Upper lobe of left lung (tissue), 6 donors: Measurements from ENCODE around the gene CD68. TPM values are rescaled to one million over a fixed set of nuclear protein-coding genes. Genes with fewer than 3 reads are reported as not detected.

Experiments used
- ATAC-seq, 2 donors: fragments of 200-7000 bp; cut with Tn5 transposase; one replicate each; pipeline ENCODE4 v1.9.1; 2022; ENCODE audit warnings: mild to moderate bottlenecking in 2 of 2, moderate library complexity in 2 of 2; ENCODE audit not compliant: low FRiP score in 2 of 2
- DNase-seq, 2 donors: peaks; one replicate each; pipeline ENCODE4 v3.0.0-alpha.2; 2019 to 2020
- H3K27ac ChIP-seq, 4 donors: fragments of 200-600 bp; sonication (generic); one replicate each; pipeline ENCODE4 v1.5.1; 2016 to 2019
- H3K27me3 ChIP-seq, 4 donors: fragments of 200-600 bp; sonication (generic); one replicate each; pipeline ENCODE4 v1.5.1; 2017 to 2019
- H3K36me3 ChIP-seq, 4 donors: fragments of 200-600 bp; sonication (generic); one replicate each; pipeline ENCODE4 v1.5.1; 2016 to 2019
- H3K4me1 ChIP-seq, 4 donors: fragments of 200-600 bp; sonication (generic); one replicate each; pipeline ENCODE4 v1.5.1; 2018 to 2019
- H3K4me3 ChIP-seq, 4 donors: fragments of 200-600 bp; sonication (generic); one replicate each; pipeline ENCODE4 v1.5.1; 2017 to 2019; ENCODE audit warnings: mild to moderate bottlenecking in 2 of 4, moderate library complexity in 1 of 4
- H3K9me3 ChIP-seq, 4 donors: fragments of 200-600 bp; sonication (generic); one replicate each; pipeline ENCODE4 v1.5.1; 2018 to 2019
- CTCF ChIP-seq, 6 experiments: fragments of 450-650 bp in 4 of 6; fragments of 200-600 bp in 2 of 6; sonication (generic) in 2 of 6; IDR thresholded peaks; one replicate each; pipeline ENCODE4 v1.5.1; 2016 to 2019; ENCODE audit warnings: antibody characterized with exemption in 6 of 6
- EP300 ChIP-seq, 4 donors: sonication (generic); formaldehyde crosslinking; IDR thresholded peaks; one replicate each; pipeline ENCODE4 v1.5.1; 2017; ENCODE audit warnings: antibody characterized with exemption in 4 of 4, control low read depth in 2 of 4
- POLR2A ChIP-seq, 4 donors: fragments of 450-650 bp; IDR thresholded peaks; one replicate each; pipeline ENCODE4 v1.5.1; 2016 to 2017; ENCODE audit warnings: antibody characterized with exemption in 4 of 4, mild to moderate bottlenecking in 2 of 4
- POLR2AphosphoS5 ChIP-seq, 2 donors: sonication (generic); formaldehyde crosslinking; IDR thresholded peaks; one replicate each; pipeline ENCODE4 v1.5.1; 2017; ENCODE audit warnings: antibody characterized with exemption in 2 of 2
- WGBS, 2 donors: methylation state at CpG; one replicate each; pipeline ENCODE4 v1.1.5; 2017 to 2018; 5-methylcytosine and 5-hydroxymethylcytosine counted together
- total RNA-seq, 6 donors: library from RNA; depleted of rRNA in 4 of 6; stranded (reverse); fragments of >200 nt in 4 of 6; gene quantifications; one replicate each; pipeline versions ENCODE4 v1.1.0 to v1.2.1, GENCODE V29; 2016 to 2021
- donor health status: DM: no; HTN: no; CAD: no; lungs with moderate emphysema.
- donor health status: DM: no; HTN: yes; CAD: no; lungs with severe emphysema.

The CD68 gene
- total RNA-seq, 6 donors from 2014 or later: 76.5 to 500 (median 260) TPM

DNA sequence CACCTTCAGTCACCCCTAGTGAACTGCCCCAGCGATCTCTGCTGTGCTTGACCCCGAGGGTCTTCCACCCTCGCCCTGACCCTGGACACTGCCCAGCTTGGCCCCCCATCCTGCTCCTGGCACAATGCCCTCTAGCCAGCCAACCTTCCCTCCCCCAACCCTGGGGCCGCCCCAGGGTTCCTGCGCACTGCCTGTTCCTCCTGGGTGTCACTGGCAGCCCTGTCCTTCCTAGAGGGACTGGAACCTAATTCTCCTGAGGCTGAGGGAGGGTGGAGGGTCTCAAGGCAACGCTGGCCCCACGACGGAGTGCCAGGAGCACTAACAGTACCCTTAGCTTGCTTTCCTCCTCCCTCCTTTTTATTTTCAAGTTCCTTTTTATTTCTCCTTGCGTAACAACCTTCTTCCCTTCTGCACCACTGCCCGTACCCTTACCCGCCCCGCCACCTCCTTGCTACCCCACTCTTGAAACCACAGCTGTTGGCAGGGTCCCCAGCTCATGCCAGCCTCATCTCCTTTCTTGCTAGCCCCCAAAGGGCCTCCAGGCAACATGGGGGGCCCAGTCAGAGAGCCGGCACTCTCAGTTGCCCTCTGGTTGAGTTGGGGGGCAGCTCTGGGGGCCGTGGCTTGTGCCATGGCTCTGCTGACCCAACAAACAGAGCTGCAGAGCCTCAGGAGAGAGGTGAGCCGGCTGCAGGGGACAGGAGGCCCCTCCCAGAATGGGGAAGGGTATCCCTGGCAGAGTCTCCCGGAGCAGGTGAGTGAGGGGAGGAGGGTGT, 20.7 kb upstream of the CD68 start, which contains the start of gene TNFSF13:
Gene TNFSF13 (plus strand): TSS at position 207 of the 776 bp plus-strand sequence. CDS start 290 bp downstream, at position 497.
- TF ChIP-seq EP300 (IDR thresholded peaks at IDR 0.05) (no peak), POLR2A (IDR thresholded peaks at IDR 0.05) (peak in 1 of 4 donors; percentile 20)
- DNase-seq: peak; percentile 60 to 76
- H3K4me3 ChIP-seq: peak within 1 kb of the TSS; percentile 33 to 95 (median 72)
- H3K4me1 ChIP-seq: peaks cover 53 to 68% (median 63%) of the 10 kb centered on the region in 4 donors
- ATAC-seq: peak; percentile 9 to 44
- H3K9me3 ChIP-seq: no peaks in the 10 kb centered on the region
- WGBS, 2 donors: 13 to 21% methylated on average over 16 of the region's 16 CpGs
- peak within 1 kb of the TSS; percentile 95 to 97 (median 96) for H3K27ac ChIP-seq
- H3K36me3 ChIP-seq: peaks cover 3 to 8% (median 7%) of the 10 kb centered on the region in 4 donors
- no peaks in the 10 kb centered on the region for H3K27me3 ChIP-seq

DNA sequence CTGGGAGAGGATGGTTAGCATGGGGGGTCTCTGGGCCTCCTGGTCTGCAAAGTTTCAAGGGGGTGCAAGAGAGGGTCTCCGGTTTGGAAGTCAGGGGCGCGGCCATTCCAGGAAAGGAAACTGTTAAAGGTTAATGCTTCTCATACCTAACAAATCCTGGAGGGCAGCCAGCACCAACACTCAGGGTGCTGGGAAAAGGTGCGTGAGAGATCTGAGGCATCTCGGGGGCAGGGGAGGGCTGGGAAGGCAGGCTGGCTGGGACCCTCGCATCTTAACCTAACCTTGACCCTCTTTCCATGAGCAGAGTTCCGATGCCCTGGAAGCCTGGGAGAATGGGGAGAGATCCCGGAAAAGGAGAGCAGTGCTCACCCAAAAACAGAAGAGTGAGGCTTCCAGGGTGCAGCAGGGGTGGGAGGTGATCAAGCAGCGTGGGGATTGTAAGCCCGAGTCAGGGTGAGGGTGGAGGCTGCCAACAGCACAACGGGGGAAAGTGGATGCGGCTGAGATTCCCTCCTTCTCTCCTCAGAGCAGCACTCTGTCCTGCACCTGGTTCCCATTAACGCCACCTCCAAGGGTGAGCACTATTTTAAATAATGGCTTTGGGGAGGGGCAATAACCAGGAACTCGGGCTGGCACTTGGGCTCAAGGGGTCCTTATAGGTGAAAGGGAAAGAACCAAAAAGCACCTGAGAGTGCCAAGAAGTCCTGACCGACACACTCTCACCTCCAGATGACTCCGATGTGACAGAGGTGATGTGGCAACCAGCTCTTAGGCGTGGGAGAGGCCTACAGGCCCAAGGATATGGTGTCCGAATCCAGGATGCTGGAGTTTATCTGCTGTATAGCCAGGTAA, 19.9 kb upstream of the CD68 start:
- ATAC-seq: no peak
- peaks cover 61 to 73% (median 68%) of the 10 kb centered on the region in 4 donors for H3K4me1 ChIP-seq
- peak overlapping the region; percentile 33 to 95 (median 72) for H3K4me3 ChIP-seq
- peak overlapping the region; percentile 95 to 97 (median 96) for H3K27ac ChIP-seq
- DNase-seq: peak in 1 of 2 donors; percentile 86
- TF ChIP-seq CTCF (IDR thresholded peaks at IDR 0.05) (no peak), POLR2AphosphoS5 (IDR thresholded peaks at IDR 0.05) (peak in 1 of 2 donors; percentile 54), POLR2A (IDR thresholded peaks at IDR 0.05) (peak in 2 of 4 donors; percentile 23 to 82)
- H3K36me3 ChIP-seq: peaks cover 3 to 16% (median 12%) of the 10 kb centered on the region in 4 donors
- no peaks in the 10 kb centered on the region for H3K9me3 ChIP-seq
- H3K27me3 ChIP-seq: no peaks in the 10 kb centered on the region
- WGBS, 2 donors: 56% methylated on average over 18 of the region's 18 CpGs

DNA sequence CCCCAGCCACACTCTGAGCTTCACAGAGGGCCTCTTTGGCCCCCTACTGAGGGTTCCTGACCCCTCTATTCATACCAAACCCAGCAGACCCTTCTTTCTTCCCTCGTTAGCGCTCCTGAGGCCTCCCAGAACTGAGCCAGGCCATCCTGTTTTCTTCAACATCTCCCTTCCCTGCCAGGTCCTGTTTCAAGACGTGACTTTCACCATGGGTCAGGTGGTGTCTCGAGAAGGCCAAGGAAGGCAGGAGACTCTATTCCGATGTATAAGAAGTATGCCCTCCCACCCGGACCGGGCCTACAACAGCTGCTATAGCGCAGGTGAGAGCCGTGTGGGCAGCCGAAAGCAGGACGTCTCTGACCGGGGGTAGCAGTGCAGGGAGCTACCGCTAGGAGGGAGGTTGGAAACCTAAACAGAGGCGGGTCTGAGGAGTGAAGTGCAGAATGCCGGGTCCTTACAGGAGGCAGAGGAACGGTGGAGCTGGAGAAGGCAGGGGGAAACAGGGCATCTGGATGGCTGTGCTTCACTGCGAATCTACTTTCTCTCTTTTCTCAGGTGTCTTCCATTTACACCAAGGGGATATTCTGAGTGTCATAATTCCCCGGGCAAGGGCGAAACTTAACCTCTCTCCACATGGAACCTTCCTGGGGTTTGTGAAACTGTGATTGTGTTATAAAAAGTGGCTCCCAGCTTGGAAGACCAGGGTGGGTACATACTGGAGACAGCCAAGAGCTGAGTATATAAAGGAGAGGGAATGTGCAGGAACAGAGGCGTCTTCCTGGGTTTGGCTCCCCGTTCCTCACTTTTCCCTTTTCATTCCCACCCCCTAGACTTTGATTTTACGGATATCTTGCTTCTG, 19.0 kb upstream of the CD68 start:
- DNase-seq (peak in 1 of 2 donors; percentile 67), ATAC-seq (peak; percentile 60 to 67)
- Histone ChIP-seq H3K4me1 (peaks cover 61 to 75% (median 68%) of the 10 kb centered on the region in 4 donors), H3K27ac (peak overlapping the region; percentile 95 to 97 (median 96)), H3K27me3 (no peaks in the 10 kb centered on the region), H3K9me3 (no peaks in the 10 kb centered on the region), H3K36me3 (peaks cover 11 to 25% (median 21%) of the 10 kb centered on the region in 4 donors), H3K4me3 (peak overlapping the region; percentile 6 to 95 (median 72))
- 25 to 43% methylated on average over 22 of the region's 22 CpGs for WGBS, 2 donors
- TF ChIP-seq POLR2A (IDR thresholded peaks at IDR 0.05): no peak
- no peak for TF ChIP-seq EP300 (IDR thresholded peaks at IDR 0.05)
- peak; percentile 11 to 83 (median 63) for TF ChIP-seq CTCF (IDR thresholded peaks at IDR 0.05)

DNA sequence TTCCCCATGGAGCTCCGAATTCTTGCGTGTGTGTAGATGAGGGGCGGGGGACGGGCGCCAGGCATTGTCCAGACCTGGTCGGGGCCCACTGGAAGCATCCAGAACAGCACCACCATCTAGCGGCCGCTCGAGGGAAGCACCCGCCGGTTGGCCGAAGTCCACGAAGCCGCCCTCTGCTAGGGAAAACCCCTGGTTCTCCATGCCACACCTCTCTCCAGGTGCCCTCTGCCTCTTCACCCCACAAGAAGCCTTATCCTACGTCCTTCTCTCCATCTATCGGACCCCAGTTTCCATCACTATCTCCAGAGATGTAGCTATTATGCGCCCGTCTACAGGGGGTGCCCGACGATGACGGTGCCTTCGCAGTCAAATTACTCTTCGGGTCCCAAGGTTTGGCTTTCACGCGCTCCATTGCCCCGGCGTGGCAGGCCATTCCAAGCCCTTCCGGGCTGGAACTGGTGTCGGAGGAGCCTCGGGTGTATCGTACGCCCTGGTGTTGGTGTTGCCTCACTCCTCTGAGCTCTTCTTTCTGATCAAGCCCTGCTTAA, 18.3 kb upstream of the CD68 start:
- Histone ChIP-seq H3K27ac (peak overlapping the region; percentile 95 to 97 (median 96)), H3K4me3 (peak overlapping the region; percentile 67 to 95 (median 72)), H3K9me3 (no peaks in the 10 kb centered on the region), H3K4me1 (peaks cover 61 to 75% (median 68%) of the 10 kb centered on the region in 4 donors), H3K27me3 (no peaks in the 10 kb centered on the region), H3K36me3 (peaks cover 17 to 32% (median 28%) of the 10 kb centered on the region in 4 donors)
- TF ChIP-seq POLR2AphosphoS5 (IDR thresholded peaks at IDR 0.05) (no peak), CTCF (IDR thresholded peaks at IDR 0.05) (peak; percentile 88 to 95 (median 92)), EP300 (IDR thresholded peaks at IDR 0.05) (no peak), POLR2A (IDR thresholded peaks at IDR 0.05) (no peak)
- peak; percentile 89 for ATAC-seq
- 1% methylated on average over 31 to 32 of the region's 32 CpGs for WGBS, 2 donors
- DNase-seq: peak; percentile 95 to 96
